Measurements from ENCODE around the gene CMTM1.

Gene CMTM1

GRCh38 chr16:66588981-66589713 lies 22.9 kb downstream of the CMTM1 start:
- in situ Hi-C loops (cut with MboI; ENCODE audit: low sequenced_read_pairs): loop anchor here (25.0 kb wide), 1 partner anchor 177 kb away; no protein-coding TSS in a partner anchor

- in situ Hi-C loops (cut with MboI; ENCODE audit: low sequenced_read_pairs): loop anchor here (25.0 kb wide), 1 partner anchor 178 kb away; no protein-coding TSS in a partner anchor
Observed at GRCh38 chr16:66590322-66590721, 24.1 kb downstream of the CMTM1 start.

DNA sequence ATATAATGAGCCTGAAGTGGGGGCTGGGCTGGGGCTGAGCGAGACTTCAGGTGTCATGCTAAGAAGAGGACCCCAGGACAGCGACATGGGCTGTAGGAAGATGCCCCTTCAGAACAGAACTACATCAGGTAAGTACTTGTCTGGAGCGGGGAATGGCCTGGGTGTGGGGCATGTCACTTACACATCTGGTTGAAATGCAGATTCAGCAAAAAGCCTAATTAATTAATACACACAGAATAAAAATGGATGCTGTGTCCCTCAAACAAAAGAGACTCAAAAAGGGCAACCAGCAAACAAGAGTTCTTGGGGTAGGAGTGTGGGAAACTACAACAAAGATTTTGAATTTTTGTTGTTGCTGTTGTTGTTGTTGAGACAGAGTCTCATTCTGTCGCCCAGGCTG lies 24.8 kb downstream of the CMTM1 start:
- in situ Hi-C loops (cut with MboI; ENCODE audit: low sequenced_read_pairs): loop anchor here (25.0 kb wide), 1 partner anchor 179 kb away; no protein-coding TSS in a partner anchor

- in situ Hi-C loops (cut with MboI; ENCODE audit: low sequenced_read_pairs): loop anchor here (25.0 kb wide), 1 partner anchor 180 kb away; no protein-coding TSS in a partner anchor
Observed at GRCh38 chr16:66592241-66592640, 26.0 kb downstream of the CMTM1 start.

GRCh38 chr16:66592814-66593213 lies 26.6 kb downstream of the CMTM1 start:
- in situ Hi-C loops (cut with MboI; ENCODE audit: low sequenced_read_pairs): loop anchor here (25.0 kb wide), 1 partner anchor 181 kb away; no protein-coding TSS in a partner anchor

- in situ Hi-C loops (cut with MboI; ENCODE audit: low sequenced_read_pairs): loop anchor here (25.0 kb wide), 1 partner anchor 182 kb away; no protein-coding TSS in a partner anchor
Observed at GRCh38 chr16:66594739-66595138, 28.5 kb downstream of the CMTM1 start.

DNA sequence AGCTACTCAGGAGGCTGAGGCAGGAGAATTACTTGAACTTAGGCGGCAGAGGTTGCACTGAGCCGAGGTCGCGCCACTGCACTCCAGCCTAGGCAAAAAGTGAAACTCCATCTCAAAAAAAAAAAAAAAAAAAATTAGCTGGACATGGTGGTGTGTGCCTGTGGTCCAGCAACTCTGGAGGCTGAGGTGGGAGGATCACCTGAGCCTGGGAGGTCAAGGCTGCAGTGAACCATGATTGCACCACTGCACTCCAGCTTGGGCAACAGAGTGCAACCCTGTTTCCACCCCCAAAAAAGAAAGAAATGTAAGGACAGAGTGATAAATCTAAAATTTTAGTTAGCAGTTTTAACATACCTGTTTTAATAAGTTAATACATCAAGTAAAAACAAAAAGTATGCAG lies 30.3 kb downstream of the CMTM1 start:
- in situ Hi-C loops (cut with MboI; ENCODE audit: low sequenced_read_pairs): loop anchor here (25.0 kb wide), 1 partner anchor 184 kb away; no protein-coding TSS in a partner anchor

- in situ Hi-C loops (cut with MboI; ENCODE audit: low sequenced_read_pairs): loop anchor here (25.0 kb wide), 1 partner anchor 185 kb away; no protein-coding TSS in a partner anchor
Observed at GRCh38 chr16:66596986-66597848, 31.0 kb downstream of the CMTM1 start.

DNA sequence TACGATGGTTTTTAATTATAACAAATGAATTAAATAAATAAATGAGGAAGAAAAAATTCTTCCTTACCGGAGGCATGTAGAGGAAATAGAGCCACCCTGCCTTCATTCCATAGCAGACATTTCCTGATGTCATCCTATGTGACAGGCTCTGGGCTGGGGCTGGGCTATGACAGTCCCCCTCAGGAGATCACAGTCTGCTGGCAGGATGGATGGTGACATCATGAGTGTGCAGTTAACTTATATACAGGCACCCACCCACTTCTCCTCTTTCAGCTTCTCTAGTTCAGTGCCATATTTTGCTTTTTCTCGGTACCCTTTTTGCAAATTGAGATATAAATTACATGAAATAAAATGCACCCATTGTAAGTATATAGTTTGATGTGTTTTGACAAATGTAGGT lies 31.9 kb downstream of the CMTM1 start:
- in situ Hi-C loops (cut with MboI; ENCODE audit: low sequenced_read_pairs): loop anchor here (25.0 kb wide), 1 partner anchor 186 kb away; no protein-coding TSS in a partner anchor

DNA sequence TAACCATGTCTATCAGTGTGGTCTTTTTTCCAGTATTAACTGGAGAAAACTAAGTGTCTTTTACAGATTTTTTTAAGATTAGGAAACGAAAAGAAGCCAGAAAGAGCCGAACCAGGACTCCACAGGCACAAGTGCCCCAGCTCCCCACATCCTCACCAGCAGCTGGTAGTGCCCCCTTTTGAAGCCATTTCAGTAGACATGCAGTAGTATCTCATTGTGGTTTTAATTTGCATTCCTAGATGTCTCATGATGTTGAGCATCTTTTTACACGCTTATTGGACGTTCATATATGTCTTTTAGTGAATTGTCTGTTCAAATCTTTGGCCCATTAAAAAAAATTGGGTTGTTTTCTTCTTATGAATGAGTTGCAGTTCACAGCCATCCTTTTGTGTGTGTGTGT lies 33.5 kb downstream of the CMTM1 start:
- in situ Hi-C loops (cut with MboI; ENCODE audit: low sequenced_read_pairs): loop anchor here (25.0 kb wide), 1 partner anchor 187 kb away; no protein-coding TSS in a partner anchor

DNA sequence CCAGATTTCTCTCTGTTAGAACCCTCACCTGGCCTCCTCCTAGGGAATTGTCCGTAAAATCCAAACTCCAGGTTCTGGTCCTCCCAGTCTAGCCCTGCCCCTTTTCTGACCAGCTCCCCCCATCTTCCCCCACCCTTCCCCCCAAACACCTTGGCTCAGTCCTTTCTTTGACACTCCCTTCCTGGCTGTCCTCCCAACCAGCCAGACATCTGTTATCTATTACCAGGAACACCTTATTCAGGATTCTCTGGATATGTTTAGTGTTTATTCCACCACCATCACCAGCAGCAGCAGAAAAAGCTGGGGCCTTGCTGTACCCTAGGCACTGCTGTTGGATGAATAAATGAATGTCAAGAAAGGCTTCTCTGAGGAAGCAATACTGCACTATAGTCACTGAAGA lies 34.2 kb downstream of the CMTM1 start:
- in situ Hi-C loops (cut with MboI; ENCODE audit: low sequenced_read_pairs): no loop called here

DNA sequence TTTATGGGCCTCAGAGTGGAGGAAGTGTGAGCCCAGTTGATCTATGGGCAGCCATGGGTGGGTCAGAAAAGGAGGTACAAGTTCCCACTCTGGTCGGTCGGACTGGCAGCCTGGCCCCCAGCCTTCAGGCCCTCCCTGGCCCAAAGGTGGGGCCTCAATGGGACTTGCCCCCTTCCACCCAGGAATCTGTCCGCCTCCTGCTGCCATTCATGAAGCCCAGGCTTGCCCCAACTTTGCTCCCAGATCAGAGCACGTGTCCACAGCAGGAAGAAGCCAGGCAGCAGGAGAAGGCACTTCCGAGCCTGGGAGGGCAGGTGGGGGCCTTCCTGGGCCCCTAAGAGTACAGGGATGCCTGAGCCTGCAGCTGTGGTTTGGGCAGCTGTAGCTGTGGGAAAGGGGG lies 35.2 kb downstream of the CMTM1 start:
- in situ Hi-C loops (cut with MboI; ENCODE audit: low sequenced_read_pairs): no loop called here

GRCh38 chr16:66603537-66604375 lies 37.5 kb downstream of the CMTM1 start:
- in situ Hi-C loops (cut with MboI; ENCODE audit: low sequenced_read_pairs): no loop called here

- in situ Hi-C loops (cut with MboI; ENCODE audit: low sequenced_read_pairs): no loop called here
Observed at GRCh38 chr16:66604376-66605176, 38.3 kb downstream of the CMTM1 start, which contains the start of gene CMTM3. Gene CMTM3 (plus strand): TSS chr16:66604704. CDS start chr16:66604806, 102 bp downstream.

DNA sequence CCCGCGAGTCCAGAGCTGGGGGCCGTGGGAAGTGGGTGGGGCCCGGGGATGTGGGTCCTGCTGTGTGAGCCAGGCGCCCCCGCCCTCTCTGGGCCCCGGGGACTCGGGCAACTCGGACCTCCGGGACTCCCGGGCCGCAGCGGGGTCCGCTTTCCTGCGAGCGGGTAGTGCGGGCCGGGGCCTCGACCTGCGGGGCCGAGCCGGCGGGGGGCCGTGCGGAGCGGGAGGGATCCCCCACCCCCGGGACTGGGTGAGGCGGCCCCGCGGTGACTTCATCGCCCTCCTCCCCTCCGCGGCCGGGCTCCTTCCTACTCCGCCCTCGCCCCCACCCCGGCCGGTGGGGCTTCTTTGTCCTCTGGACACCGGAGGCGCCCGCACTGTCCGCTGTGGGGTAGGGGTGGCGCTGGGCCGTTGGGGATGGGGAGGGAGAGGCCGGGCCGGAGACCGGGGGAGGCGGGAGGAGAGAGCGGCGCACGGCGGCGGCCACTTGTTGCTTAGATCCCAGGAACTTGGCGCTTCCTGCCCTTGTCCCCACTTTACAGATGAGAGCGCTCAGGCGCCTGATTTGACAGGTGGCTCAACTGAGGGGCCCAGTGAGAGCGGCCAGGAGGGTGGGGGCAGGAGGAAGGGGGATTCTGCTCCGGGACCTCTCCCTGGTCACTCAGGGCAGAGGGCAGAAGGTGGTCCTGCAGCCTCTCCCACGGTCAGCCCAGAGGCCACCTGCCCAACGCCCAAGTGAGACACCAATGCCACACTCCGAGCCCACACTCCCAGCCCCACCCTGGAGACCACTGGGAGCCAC lies 39.1 kb downstream of the CMTM1 start:
- in situ Hi-C loops (cut with MboI; ENCODE audit: low sequenced_read_pairs): no loop called here

DNA sequence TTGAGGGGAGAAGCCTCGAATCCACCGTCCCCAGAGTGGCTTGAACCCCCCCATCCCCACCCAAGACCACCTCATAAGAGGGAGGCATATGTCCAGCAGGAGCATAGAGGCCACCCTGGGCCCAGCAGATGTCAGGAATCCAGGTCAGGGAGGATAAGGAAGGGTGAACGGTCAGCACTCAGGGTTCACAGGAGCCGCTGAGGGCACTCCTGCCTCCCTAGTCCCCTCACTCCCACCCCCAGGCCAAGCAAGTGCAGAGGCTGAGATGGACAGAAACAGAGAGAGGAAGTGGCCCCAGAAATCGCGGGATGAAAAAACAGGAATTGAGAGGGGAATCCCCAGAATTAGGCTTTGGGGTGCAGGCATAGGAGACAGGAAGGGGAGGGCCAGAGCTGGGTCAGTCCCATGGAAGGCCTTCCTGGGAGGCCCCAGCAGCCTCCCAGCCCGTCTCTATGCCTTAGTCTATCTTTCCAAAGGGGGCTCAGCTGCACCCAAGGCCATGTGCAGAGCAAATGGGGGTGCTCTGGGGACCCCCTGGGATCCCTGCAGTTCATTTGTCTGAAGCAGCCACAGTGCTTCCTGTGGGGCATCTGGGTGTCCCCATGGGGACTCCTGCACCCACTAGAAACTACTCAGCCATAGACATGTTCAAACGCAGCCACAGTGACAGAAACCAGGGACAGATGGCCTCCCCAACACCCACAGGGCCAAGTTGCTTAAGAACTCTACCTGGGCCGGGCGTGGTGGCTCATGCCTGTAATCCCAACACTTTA lies 39.9 kb downstream of the CMTM1 start:
- in situ Hi-C loops (cut with MboI; ENCODE audit: low sequenced_read_pairs): no loop called here

- in situ Hi-C loops (cut with MboI; ENCODE audit: low sequenced_read_pairs): no loop called here
Observed at GRCh38 chr16:66608241-66609138, 42.3 kb downstream of the CMTM1 start.

Data from HL-60/S4 treated with retinoic acid at 250 ng/mL for 4 days and 3 days (cell line).